HEK293 (cell line): ENCODE results near the gene ARPC1A.

Experiments used
- AEBP2 ChIP-seq: fragments of 450-650 bp; formaldehyde crosslinking; IDR thresholded peaks from 2 replicates; pipeline ENCODE4 v1.5.1; 2016; ENCODE audit warnings: missing biosample characterization, missing genetic modification characterization, borderline replicate concordance
- GLIS1 ChIP-seq: fragments of 450-650 bp; formaldehyde crosslinking; IDR thresholded peaks from 2 replicates; pipeline ENCODE4 v1.5.1; 2016; ENCODE audit warnings: missing biosample characterization, missing genetic modification characterization
- GLIS2 ChIP-seq: fragments of 450-650 bp; formaldehyde crosslinking; IDR thresholded peaks from 2 replicates; pipeline ENCODE4 v1.5.1; 2016; ENCODE audit warnings: missing biosample characterization, missing genetic modification characterization
- KLF1 ChIP-seq: fragments of 450-650 bp; formaldehyde crosslinking; IDR thresholded peaks from 2 replicates; pipeline ENCODE4 v1.5.1; 2016; ENCODE audit warnings: missing biosample characterization, missing genetic modification characterization
- KLF17 ChIP-seq: fragments of 450-650 bp; formaldehyde crosslinking; IDR thresholded peaks from 2 replicates; pipeline ENCODE4 v1.5.1; 2016; ENCODE audit warnings: missing biosample characterization, missing genetic modification characterization
- KLF9 ChIP-seq: fragments of 450-650 bp; formaldehyde crosslinking; IDR thresholded peaks from 2 replicates; pipeline ENCODE4 v1.5.1; 2016; ENCODE audit warnings: missing biosample characterization, missing genetic modification characterization, low read depth
- MZF1 ChIP-seq: fragments of 450-650 bp; formaldehyde crosslinking; IDR thresholded peaks from 2 replicates; pipeline ENCODE4 v1.5.1; 2017; ENCODE audit warnings: missing biosample characterization, missing genetic modification characterization, borderline replicate concordance
- PATZ1 ChIP-seq: fragments of 450-650 bp; formaldehyde crosslinking; IDR thresholded peaks from 2 replicates; pipeline ENCODE4 v1.5.1; 2016; ENCODE audit warnings: missing biosample characterization, missing genetic modification characterization
- PBX3 ChIP-seq: sonication (generic); formaldehyde crosslinking; IDR thresholded peaks from 2 replicates; pipeline ENCODE4 v1.8.1; 2022; ENCODE audit warnings: mild to moderate bottlenecking, moderate library complexity, missing genetic modification reagents
- PRDM4 ChIP-seq: fragments of 450-650 bp; formaldehyde crosslinking; IDR thresholded peaks from 2 replicates; pipeline ENCODE4 v1.5.1; 2017; ENCODE audit warnings: missing biosample characterization, missing genetic modification characterization
- SP3 ChIP-seq: fragments of 450-650 bp; formaldehyde crosslinking; IDR thresholded peaks from 2 replicates; pipeline ENCODE4 v1.5.1; 2016; ENCODE audit warnings: missing biosample characterization, missing genetic modification characterization
- WT1 ChIP-seq: fragments of 450-650 bp; formaldehyde crosslinking; IDR thresholded peaks from 2 replicates; pipeline ENCODE4 v1.5.1; 2016; ENCODE audit warnings: missing biosample characterization, missing genetic modification characterization
- ZBTB20 ChIP-seq: fragments of 450-650 bp; formaldehyde crosslinking; IDR thresholded peaks from 2 replicates; pipeline ENCODE4 v1.5.1; 2016; ENCODE audit warnings: missing biosample characterization, missing genetic modification characterization
- ZBTB6 ChIP-seq: fragments of 450-650 bp; formaldehyde crosslinking; IDR thresholded peaks from 2 replicates; pipeline ENCODE4 v1.5.1; 2017; ENCODE audit warnings: missing biosample characterization, missing genetic modification characterization
- ZBTB8A ChIP-seq: fragments of 450-650 bp; formaldehyde crosslinking; IDR thresholded peaks from 2 replicates; pipeline ENCODE4 v1.5.1; 2016; ENCODE audit warnings: missing biosample characterization, missing genetic modification characterization
- ZFP3 ChIP-seq: fragments of 450-650 bp; formaldehyde crosslinking; IDR thresholded peaks from 2 replicates; pipeline ENCODE4 v1.5.1; 2016; ENCODE audit warnings: low read depth, missing biosample characterization, missing genetic modification characterization
- ZFP69B ChIP-seq: fragments of 450-650 bp; formaldehyde crosslinking; IDR thresholded peaks from 2 replicates; pipeline ENCODE4 v1.5.1; 2016; ENCODE audit warnings: missing biosample characterization, missing genetic modification characterization
- ZNF121 ChIP-seq: fragments of 450-650 bp; formaldehyde crosslinking; IDR thresholded peaks from 2 replicates; pipeline ENCODE4 v1.5.1; 2016; ENCODE audit warnings: missing biosample characterization, missing genetic modification characterization
- ZNF221 ChIP-seq: fragments of 450-650 bp; formaldehyde crosslinking; IDR thresholded peaks from 2 replicates; pipeline ENCODE4 v1.5.1; 2017; ENCODE audit warnings: missing biosample characterization, missing genetic modification characterization, borderline replicate concordance
- ZNF23 ChIP-seq: fragments of 450-650 bp; formaldehyde crosslinking; IDR thresholded peaks from 2 replicates; pipeline ENCODE4 v1.5.1; 2016; ENCODE audit warnings: missing biosample characterization, missing genetic modification characterization, borderline replicate concordance
- ZNF341 ChIP-seq: fragments of 450-650 bp; formaldehyde crosslinking; IDR thresholded peaks from 2 replicates; pipeline ENCODE4; 2016; ENCODE audit warnings: low read depth, missing biosample characterization, missing genetic modification characterization
- ZNF394 ChIP-seq: fragments of 450-650 bp; formaldehyde crosslinking; IDR thresholded peaks from 2 replicates; pipeline ENCODE4 v1.5.1; 2016; ENCODE audit warnings: missing biosample characterization, missing genetic modification characterization, mild to moderate bottlenecking, moderate library complexity, borderline replicate concordance
- ZNF561 ChIP-seq: fragments of 450-650 bp; IDR thresholded peaks from 2 replicates; pipeline ENCODE4 v1.5.1; 2018; ENCODE audit warnings: missing biosample characterization, missing genetic modification characterization, borderline replicate concordance
- ZNF600 ChIP-seq: fragments of 450-650 bp; formaldehyde crosslinking; IDR thresholded peaks from 2 replicates; pipeline ENCODE4 v1.5.1; 2016; ENCODE audit warnings: missing biosample characterization, missing genetic modification characterization
- ZNF610 ChIP-seq: fragments of 450-650 bp; formaldehyde crosslinking; IDR thresholded peaks from 2 replicates; pipeline ENCODE4 v1.5.1; 2016; ENCODE audit warnings: missing biosample characterization, missing genetic modification characterization, borderline replicate concordance

ARPC1A gene

GRCh38 chr7:99375070-99375807, 49.5 kb downstream of the ARPC1A start (continued):
- TF ChIP-seq PRDM4 (tag by site-specific recombination) (no peak), MZF1 (tag by site-specific recombination) (0 out of 2 replicates have a peak, but pooled peaks have one; percentile 34), ZNF610 (tag by site-specific recombination) (peak; percentile 7; the same call in 1 of the 2 replicates), GLIS1 (tag by site-specific recombination) (peak; percentile 87), ZBTB20 (tag by site-specific recombination) (peak; percentile 67; the same call in 1 of the 2 replicates), ZNF23 (tag by site-specific recombination) (no peak), ZBTB8A (tag by site-specific recombination) (peak; percentile 53), KLF17 (tag by site-specific recombination) (0 out of 2 replicates have a peak, but pooled peaks have one; percentile 27), KLF9 (tag by site-specific recombination) (peak; percentile 76), SP3 (peak; percentile 64; the same call in 1 of the 2 replicates), ZNF561 (tag by site-specific recombination) (peak; percentile 69; the same call in 1 of the 2 replicates), WT1 (peak; percentile 86), ZNF341 (peak; percentile 78), ZFP3 (tag by site-specific recombination) (no peak), ZBTB6 (tag by site-specific recombination) (no peak), ZNF600 (peak; percentile 27; the same call in 1 of the 2 replicates), PATZ1 (tag by site-specific recombination) (peak; percentile 55), ZNF121 (tag by site-specific recombination) (peak; percentile 99), ZNF394 (peak; percentile 18; the same call in 1 of the 2 replicates), KLF1 (tag by site-specific recombination) (peak; percentile 92), ZNF221 (tag by site-specific recombination) (no peak), AEBP2 (tag by site-specific recombination) (no peak), PBX3 (CRISPR knock-in tag) (no peak), ZFP69B (tag by site-specific recombination) (0 out of 2 replicates have a peak, but pooled peaks have one; percentile 25), GLIS2 (tag by site-specific recombination) (peak; percentile 96)
